ENCODE data around the gene ATXN1.

DNA sequence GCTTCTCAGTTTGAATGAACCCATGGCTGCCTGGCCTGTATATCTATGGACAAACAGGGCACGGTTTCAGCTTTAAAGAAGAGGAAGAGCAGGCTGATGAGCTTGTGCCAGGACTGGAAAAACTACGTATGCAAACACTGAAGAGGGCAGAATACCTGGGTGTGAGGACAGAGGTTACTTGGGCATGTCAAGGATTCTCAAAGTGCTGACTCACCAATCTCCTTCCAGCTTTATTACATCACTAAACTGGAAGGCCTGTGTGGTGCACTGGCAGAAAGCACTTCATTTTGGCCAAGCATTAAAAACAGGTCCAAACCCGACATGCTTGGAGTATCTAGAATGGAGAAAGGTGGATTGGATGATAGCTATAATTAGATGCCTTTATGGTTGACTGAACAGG is 427.7 kb downstream of the ATXN1 start:
- TF ChIP-seq POLR2A (IDR thresholded peaks at IDR 0.05; ENCODE audit: low read length) (no peak), GATA1 (IDR thresholded peaks at IDR 0.05; ENCODE audit: low read depth, low read length) (no peak)
